OCI-LY3 (cell line): ENCODE results near the gene SPIRE1.

Source experiments
- CTCF ChIP-seq: fragments of 200-600, 300-600 bp; sonication (generic); IDR thresholded peaks from 2 replicates; pipeline ENCODE4 v1.5.1; 2014; ENCODE audit warnings: antibody characterized with exemption, low read length, low read depth
- EZH2phosphoT487 ChIP-seq: fragments of 200-600 bp; shearing (Covaris generic); IDR thresholded peaks from 2 replicates; pipeline ENCODE4 v1.6.1; 2018; ENCODE audit warnings: antibody characterized with exemption, mixed run types, low read depth

- TF ChIP-seq CTCF, result no peak
- TF ChIP-seq EZH2phosphoT487, result no peak
These were observed 126.2 kb downstream of the SPIRE1 start for GRCh38 chr18:12531749-12532148.
